CD4-positive, alpha-beta T cell treated with Interleukin-4 for 1 hour (primary cell): ENCODE measurements around the gene FKBP5.
"Not testable (repeated sequence)": the region's sequence is repeated elsewhere in the genome, so short reads cannot be mapped to it uniquely, and the experiment has no call there.

Source experiments
- DNase-seq, 2 donors: peaks; one replicate each; pipeline ENCODE4 v3.0.0-alpha.2; 2020 to 2022

Gene FKBP5

DNA sequence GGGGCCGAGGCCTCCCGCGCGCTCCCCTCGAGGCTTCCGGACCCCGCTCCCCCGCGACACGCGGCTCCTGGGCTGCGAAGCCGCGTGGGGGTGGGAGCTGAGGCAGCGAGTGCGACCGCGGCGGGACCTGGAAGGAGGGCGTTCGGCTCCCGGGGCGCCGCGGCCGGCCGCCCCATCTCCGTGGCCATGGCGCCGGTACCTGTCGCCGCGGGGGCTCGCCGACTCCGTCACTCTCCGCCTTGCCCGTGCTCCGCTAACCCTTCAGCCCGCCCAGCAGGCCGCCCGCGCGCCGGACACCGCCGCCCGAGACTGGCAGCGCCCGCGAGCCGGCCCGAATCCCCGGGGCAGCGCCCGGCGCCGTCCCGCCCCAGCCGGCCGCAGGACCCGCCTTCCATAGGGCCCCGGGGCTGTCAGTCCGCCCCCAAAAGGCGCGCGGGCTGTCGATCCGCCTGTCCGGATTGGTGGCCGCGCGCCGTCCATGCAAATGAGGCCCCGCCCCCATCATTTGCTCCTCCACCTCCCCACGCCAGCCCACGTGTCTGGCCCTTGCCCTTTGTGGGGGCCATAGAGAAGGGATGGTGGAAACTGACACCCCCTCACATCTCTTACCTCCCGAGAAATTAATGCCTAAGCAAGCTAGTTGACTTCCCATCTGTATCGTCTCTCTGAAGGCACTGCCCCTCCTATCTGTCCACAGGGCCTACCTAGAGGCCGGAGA lies at the start of gene FKBP5:
Gene FKBP5 (minus strand): TSS at position 311 of the 718 bp plus-strand sequence. CDS start 46,091 bp downstream, outside the sequence.
- peak; percentile 89 for DNase-seq

GRCh38 chr6:35737413-35738211 lies 48.9 kb upstream of the FKBP5 start:
- DNase-seq: peak; percentile 20 to 84

GRCh38 chr6:35736982-35737412 lies 48.3 kb upstream of the FKBP5 start, which contains the start of gene ARMC12:
ARMC12 (plus strand) TSS chr6:35737032; CDS start chr6:35737109, 77 bp downstream.
- no peak for DNase-seq

DNA sequence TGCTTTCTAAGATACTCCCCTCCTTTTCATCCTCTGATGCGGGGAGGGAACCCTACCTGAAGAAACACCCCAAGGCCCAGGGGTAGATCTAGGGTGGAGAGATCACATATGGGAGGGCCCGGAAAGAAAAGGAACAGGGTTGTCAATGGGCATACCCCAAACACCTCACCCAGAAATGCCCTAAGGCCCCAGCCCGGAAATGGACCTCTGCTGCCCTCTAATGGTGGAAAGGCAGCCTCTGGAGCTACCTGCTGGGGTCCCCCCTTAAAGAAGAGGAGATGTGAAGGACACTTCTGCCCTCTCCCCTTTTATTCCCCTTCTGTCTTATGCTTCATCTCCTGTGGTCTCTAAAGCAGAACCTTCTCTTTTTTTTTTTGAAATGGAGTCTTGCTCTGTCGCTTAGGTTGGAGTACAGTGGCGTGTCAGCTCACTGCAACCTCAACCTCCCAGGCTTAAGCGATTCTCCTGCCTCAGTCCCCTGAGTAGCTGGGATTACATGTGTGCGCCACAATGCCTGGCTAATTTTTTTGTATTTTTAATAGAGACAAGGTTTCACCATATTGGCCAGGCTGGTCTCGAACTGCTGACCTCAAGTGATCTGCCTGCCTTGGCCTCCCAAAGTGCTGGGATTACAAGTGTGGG lies 47.7 kb upstream of the FKBP5 start:
- DNase-seq: peak; percentile 85 to 88

DNA sequence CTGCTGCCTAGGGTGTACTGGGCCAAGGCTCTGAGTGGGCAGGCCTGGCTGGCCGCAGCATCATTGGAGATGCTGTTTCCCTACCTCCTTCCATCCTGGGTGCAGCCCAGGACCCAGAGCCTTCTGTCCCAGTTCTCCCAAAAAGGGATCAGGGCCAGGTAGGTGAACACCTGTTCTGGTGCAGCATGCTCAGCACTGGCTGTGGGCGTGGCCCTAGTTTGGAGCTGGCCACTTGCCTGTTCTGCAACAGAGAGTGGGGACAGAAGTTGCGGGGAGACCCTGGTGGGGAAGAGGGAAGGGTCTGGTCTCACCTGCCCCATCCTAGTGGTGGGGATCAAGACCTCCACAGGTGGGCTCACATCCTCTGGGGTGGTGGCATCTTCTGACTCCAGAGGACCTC lies 46.7 kb upstream of the FKBP5 start:
- no peak for DNase-seq

DNA sequence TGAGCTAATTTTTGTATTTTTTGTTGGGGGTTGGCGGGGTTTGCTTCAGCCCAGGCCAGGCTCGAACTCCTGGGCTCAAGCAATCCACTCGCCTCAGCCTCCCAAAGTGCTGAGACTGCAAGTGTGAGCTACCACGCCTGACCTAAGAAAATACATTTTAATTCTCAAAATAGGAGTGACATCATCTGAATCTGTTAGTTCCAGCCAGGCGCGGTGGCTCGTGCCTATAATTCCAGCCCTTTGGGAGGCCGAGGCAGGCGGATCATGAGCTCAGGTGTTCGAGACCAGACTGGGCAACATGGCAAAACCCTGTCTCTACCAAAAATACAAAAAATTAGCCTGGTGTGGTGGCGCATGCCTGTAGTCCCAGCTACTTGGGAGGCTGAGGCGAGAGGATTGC lies 45.6 kb upstream of the FKBP5 start:
- not testable (repeated sequence) for DNase-seq

- DNase-seq: no peak
Measured at GRCh38 chr6:35733633-35734032, 44.9 kb upstream of the FKBP5 start.

DNA sequence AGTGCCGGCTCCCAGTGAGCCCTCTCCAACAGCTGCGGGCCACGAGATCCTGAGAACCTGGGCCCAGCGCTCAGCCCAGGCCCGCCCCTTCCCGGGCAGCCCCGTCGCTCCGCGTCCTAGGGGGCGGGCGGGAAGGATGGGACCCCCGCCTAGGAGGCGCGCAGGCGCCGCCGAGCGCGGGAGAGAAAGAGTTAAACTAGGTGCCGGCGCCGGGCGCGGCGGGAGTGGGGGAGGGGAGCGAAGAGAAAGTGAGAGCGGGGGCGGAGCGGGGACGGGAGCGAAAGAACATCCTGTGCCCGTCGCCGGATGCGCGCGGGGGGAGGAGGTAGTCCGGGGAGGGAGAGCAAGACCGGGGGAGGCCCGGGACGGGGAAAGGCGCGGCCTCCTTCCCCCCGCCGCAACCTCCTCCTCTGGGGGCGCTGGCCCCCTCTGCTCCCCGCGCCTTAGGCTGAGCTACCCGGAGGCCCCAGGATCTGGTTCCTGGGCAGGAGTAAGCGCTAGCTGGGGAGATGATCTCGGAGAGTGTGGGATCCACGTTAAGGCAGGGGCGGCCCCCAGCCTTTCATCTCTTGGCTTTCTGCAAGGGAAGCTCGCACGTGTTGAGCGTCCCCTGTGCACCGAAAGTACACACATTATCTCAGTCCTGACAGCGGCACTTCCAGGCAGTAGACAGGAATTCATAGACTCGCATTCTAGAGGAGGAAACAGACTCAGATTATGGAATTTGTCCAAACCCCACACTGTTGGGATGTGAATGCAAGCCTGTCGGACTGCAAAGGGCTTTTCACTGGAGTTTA lies 43.2 kb upstream of the FKBP5 start:
- DNase-seq: peak; percentile 91 to 93

GRCh38 chr6:35731414-35731735 lies 42.7 kb upstream of the FKBP5 start:
- DNase-seq: peak; percentile 93

DNA sequence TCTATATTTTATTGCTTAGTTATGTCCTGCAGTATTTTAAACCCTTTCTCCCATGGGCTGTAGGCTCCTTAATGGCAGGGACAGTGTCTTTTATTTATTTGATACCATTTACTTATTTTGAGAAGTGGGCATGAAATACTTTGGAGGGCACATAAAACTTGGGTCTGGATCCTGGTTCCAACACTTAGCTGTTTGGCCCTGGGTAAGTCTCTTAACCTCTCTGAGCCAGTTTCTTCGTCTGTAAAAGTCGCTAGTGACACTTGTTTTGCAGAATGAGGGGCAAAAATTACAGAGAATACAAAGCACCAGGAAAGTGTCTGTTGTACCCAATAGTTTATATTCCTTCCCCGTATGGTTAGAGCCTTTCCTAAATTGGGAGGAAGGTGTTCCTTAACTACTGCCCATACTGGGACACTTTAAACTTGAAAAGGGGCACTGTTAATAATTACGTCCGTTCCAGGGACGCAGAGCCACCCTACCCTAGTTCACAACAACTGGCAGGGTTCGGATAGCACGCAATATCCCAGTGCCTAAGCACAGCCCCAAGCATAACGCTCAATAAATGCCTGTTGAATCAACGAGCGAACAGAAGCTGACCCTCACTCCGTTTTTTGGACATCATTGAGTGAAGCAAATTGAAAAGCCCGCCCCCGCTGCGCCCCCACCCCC lies 42.2 kb upstream of the FKBP5 start:
- DNase-seq: no peak

- DNase-seq: no peak
Measured at GRCh38 chr6:35729722-35730121, 41.0 kb upstream of the FKBP5 start.

DNA sequence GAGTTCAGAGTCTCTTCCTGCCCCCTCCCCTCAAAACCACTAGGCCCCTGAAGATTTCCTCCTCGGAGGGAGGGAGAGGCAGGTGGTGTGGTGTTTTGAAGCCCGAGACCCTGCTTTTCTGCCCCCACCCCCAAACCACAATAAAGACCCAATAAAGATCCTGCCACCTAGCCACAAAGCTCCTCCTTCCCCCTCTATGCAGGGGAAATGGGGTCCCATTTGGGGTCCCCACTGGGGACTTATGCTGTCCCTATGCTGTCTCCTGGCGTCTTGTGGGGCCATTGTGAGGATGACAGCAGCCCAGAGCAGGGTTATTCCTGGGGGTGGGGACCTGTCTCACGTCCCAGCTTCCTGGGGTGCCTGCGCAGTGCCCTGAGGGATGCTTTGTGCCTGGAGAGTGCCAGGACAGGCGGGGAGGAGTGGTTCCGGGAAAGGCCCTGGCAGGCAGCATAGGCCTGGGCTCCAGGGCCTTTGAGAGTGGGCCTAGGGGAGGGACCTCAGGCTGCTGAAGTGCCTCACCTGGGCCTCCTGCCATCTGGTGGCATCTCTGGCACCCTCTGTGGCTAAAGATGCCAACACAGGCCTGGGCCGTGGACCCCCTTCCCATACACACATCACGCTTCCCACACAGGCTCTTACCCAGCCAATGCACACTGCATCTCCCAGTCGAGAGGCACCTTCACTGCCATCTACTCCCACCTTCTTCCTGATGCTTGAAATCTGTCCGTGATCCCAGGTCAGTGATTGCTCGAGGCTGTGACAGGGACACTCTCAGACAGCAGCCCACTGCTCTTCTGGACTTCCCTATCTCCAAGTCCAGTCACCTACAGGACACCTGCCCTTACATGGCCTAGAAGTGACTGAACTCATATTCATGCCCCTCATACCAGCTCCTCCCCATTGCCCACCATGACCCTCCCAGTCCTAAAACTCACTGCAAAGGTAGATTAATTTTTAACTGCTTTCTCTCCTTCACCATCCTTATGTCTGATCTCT lies 40.3 kb upstream of the FKBP5 start:
- DNase-seq: peak; percentile 28 to 48

- DNase-seq: peak; percentile 91
Measured at GRCh38 chr6:35727935-35728682, 39.4 kb upstream of the FKBP5 start.

DNA sequence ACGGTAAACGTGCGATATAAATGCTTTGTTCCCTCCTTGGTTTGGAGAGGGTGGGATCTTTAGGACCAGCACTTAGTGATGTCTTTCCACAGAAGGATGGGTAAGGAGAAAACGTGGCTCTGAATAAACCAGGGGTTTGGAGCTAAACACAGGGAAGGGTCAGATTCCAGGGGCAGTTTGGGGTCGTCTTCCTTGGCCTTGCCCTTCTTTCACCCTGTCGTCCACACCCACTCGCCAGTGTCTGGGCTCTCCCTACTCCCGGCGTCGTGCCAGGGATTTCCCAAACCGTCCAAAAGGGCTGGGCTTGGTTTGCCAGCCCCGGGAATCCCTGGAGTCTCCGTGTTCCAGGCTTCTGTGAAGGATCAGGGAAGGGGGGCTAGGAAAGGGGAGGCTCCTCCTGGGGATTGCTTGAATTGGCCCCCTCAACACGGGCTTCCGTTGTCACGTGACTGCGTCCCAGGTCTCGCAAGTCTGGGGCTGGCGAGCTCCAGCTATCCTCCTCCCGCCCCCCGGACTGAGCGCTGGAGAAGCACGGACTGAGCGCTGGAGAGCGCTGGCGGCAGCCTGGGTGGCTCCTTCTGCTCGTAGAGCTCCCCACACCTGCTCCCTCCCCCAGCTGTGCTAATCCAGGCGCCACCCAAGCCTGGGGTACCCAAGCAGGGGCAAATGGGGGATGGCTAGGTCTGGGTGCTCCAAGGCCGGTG lies 38.7 kb upstream of the FKBP5 start:
- DNase-seq: peak in 1 of 2 donors; percentile 28

- DNase-seq: no peak
Measured at GRCh38 chr6:35725721-35726438, 37.2 kb upstream of the FKBP5 start.

DNA sequence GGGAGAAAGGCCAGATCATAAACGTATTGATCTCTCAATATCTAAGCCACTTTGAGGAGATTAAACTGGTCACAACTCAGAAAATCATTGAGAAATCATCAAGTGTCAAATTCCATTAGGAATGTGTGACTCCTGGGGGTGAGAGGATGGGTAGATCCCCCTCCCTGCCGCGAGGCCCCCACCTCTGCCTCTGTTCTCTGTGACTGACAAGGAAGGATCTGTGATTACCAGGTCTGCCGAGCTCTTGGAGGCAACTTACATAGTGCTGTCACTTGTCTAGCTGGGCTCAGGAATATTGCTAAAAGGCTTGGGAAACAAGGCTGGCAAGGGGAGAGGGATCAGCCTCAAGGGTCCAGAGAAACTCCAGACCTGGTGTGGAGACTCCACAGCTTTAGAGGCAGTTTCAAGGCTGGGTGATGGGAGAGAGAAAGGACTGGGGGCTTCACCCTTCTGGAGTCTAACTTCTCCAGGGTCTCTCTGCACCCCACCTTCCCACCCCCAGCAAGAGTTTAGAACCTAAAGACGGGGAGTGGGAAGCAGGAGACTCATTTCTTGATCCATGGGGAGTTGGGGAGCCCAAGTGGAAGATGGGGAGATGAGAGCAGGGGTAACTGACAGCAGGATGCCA lies 36.5 kb upstream of the FKBP5 start:
- DNase-seq: no peak

- no peak for DNase-seq
Measured at GRCh38 chr6:35724471-35724870, 35.8 kb upstream of the FKBP5 start.

- DNase-seq: no peak
Measured at GRCh38 chr6:35724059-35724458, 35.3 kb upstream of the FKBP5 start.
